ENCODE data around the gene COQ2. TPM values are rescaled to one million over a fixed set of nuclear protein-coding genes. Genes with fewer than 3 reads are reported as not detected.

Gene COQ2
- total RNA-seq, 1 experiment from 2014 or later = 24.2 TPM

GRCh38 chr4:83250687-83251446 lies 33.7 kb downstream of the COQ2 start:
- no peak for TF ChIP-seq CTCF (IDR thresholded peaks at IDR 0.05; ENCODE audit: insufficient read depth in 1 of 2, low read depth in 1 of 2, low read length in 1 of 2, severe bottlenecking in 1 of 2, unreplicated experiment in 1 of 2)
- intact Hi-C loops (cut with micrococcal nuclease; ENCODE audit: unreplicated experiment) = no loop called here
- no peak overlapping the region for H3K4me3 Mint-ChIP-seq (ENCODE audit: unreplicated experiment)
- H3K27ac Mint-ChIP-seq (ENCODE audit: unreplicated experiment) = no peak overlapping the region
- H3K9me3 Mint-ChIP-seq (ENCODE audit: unreplicated experiment) = no peaks in the 10 kb centered on the region
- H3K9me3 ChIP-seq = no peaks in the 10 kb centered on the region
- no peaks in the 10 kb centered on the region; the same call in 1 of the 2 replicates for H3K36me3 ChIP-seq (ENCODE audit: control insufficient read depth, insufficient read depth, low read length)
- POLR2A ChIA-PET = no interaction called here
- CTCF ChIA-PET = interaction anchor here (0.8 to 1.0 kb wide), 4 partner anchors 32 to 216 kb away, joined by 3 to 5 read pairs (median 3); partner anchors contain the start of gene COPS4
- no TSS peak for BruUV-seq (replicated peaks)
- H3K4me1 ChIP-seq = peaks cover 16% of the 10 kb centered on the region
- DNase-seq = no peak
- no peaks in the 10 kb centered on the region for H3K36me3 Mint-ChIP-seq (ENCODE audit: insufficient read depth, unreplicated experiment)
- H3K4me3 ChIP-seq (ENCODE audit: low read depth, low read length) = no peak overlapping the region
- no peaks in the 10 kb centered on the region for H3K27me3 Mint-ChIP-seq (ENCODE audit: insufficient read depth, unreplicated experiment)
- peaks cover 8% of the 10 kb centered on the region for H3K4me1 Mint-ChIP-seq (ENCODE audit: low read depth, unreplicated experiment)
- H3K27me3 ChIP-seq (replicated peaks; ENCODE audit: control insufficient read depth, insufficient read depth, low read length) = no peaks in the 10 kb centered on the region

- Mint-ChIP-seq H3K36me3 (ENCODE audit: insufficient read depth, unreplicated experiment) (no peaks in the 10 kb centered on the region), H3K9me3 (ENCODE audit: unreplicated experiment) (no peaks in the 10 kb centered on the region), H3K4me1 (ENCODE audit: low read depth, unreplicated experiment) (peaks cover 4% of the 10 kb centered on the region), H3K27me3 (ENCODE audit: insufficient read depth, unreplicated experiment) (no peaks in the 10 kb centered on the region), H3K4me3 (ENCODE audit: unreplicated experiment) (no peak overlapping the region), H3K27ac (ENCODE audit: unreplicated experiment) (no peak overlapping the region)
- no TSS peak for BruUV-seq (replicated peaks)
- Histone ChIP-seq H3K36me3 (ENCODE audit: control insufficient read depth, insufficient read depth, low read length) (no peaks in the 10 kb centered on the region; the same call in 1 of the 2 replicates), H3K4me1 (0 out of 2 replicates have a peak, but pooled peaks cover 5% of the 10 kb centered on the region), H3K27me3 (replicated peaks; ENCODE audit: control insufficient read depth, insufficient read depth, low read length) (no peaks in the 10 kb centered on the region), H3K9me3 (no peaks in the 10 kb centered on the region), H3K4me3 (ENCODE audit: low read depth, low read length) (no peak overlapping the region)
- ChIA-PET CTCF (no interaction called here), POLR2A (no interaction called here)
- intact Hi-C loops (cut with micrococcal nuclease; ENCODE audit: unreplicated experiment) = no loop called here
- no peak for TF ChIP-seq CTCF (IDR thresholded peaks at IDR 0.05; ENCODE audit: insufficient read depth in 1 of 2, low read depth in 1 of 2, low read length in 1 of 2, severe bottlenecking in 1 of 2, unreplicated experiment in 1 of 2)
- no peak for DNase-seq
Measured at GRCh38 chr4:83248486-83248885, 36.1 kb downstream of the COQ2 start.

GRCh38 chr4:83247415-83248357 lies 36.9 kb downstream of the COQ2 start:
- 0 out of 2 replicates have a peak, but pooled peaks cover under 1% of the 10 kb centered on the region for H3K4me1 ChIP-seq
- no peak overlapping the region for H3K4me3 ChIP-seq (ENCODE audit: low read depth, low read length)
- intact Hi-C loops (cut with micrococcal nuclease; ENCODE audit: unreplicated experiment) = no loop called here
- TF ChIP-seq CTCF (IDR thresholded peaks at IDR 0.05; ENCODE audit: insufficient read depth in 1 of 2, low read depth in 1 of 2, low read length in 1 of 2, severe bottlenecking in 1 of 2, unreplicated experiment in 1 of 2) = no peak
- Mint-ChIP-seq H3K9me3 (ENCODE audit: unreplicated experiment) (no peaks in the 10 kb centered on the region), H3K4me3 (ENCODE audit: unreplicated experiment) (no peak overlapping the region), H3K4me1 (ENCODE audit: low read depth, unreplicated experiment) (no peaks in the 10 kb centered on the region), H3K27me3 (ENCODE audit: insufficient read depth, unreplicated experiment) (no peaks in the 10 kb centered on the region), H3K27ac (ENCODE audit: unreplicated experiment) (no peak overlapping the region), H3K36me3 (ENCODE audit: insufficient read depth, unreplicated experiment) (no peaks in the 10 kb centered on the region)
- DNase-seq = no peak
- no peaks in the 10 kb centered on the region; the same call in 1 of the 2 replicates for H3K36me3 ChIP-seq (ENCODE audit: control insufficient read depth, insufficient read depth, low read length)
- ChIA-PET POLR2A (no interaction called here), CTCF (no interaction called here)
- no TSS peak for BruUV-seq (replicated peaks)
- no peaks in the 10 kb centered on the region for H3K27me3 ChIP-seq (replicated peaks; ENCODE audit: control insufficient read depth, insufficient read depth, low read length)
- no peaks in the 10 kb centered on the region for H3K9me3 ChIP-seq
